Measurements from ENCODE around the gene RNFT2. TPM values are rescaled to one million over a fixed set of nuclear protein-coding genes. Genes with fewer than 3 reads are reported as not detected.

Gene RNFT2
- total RNA-seq, 1 experiment from 2014 or later = 21.1 TPM

GRCh38 chr12:116726694-116727093 lies 11.4 kb upstream of the RNFT2 start:
- Histone ChIP-seq H3K9me2 (ENCODE audit: insufficient read depth) (no peaks in the 10 kb centered on the region), H3K4me2 (no peak overlapping the region), H3F3A (ENCODE audit: insufficient read depth, low read depth) (no peaks in the 10 kb centered on the region), H2AFZ (no peak overlapping the region), H4K20me1 (ENCODE audit: insufficient read depth) (peaks cover 22% of the 10 kb centered on the region), H3K4me3 (no peak overlapping the region), H3K4me1 (replicated peaks; ENCODE audit: insufficient read depth) (no peaks in the 10 kb centered on the region), H3K9me3 (ENCODE audit: insufficient read depth, low read depth) (no peaks in the 10 kb centered on the region), H3K27me3 (ENCODE audit: insufficient read depth, low read depth) (no peaks in the 10 kb centered on the region), H3K36me3 (ENCODE audit: low read depth) (peaks cover 12% of the 10 kb centered on the region; the same call in 1 of the 2 replicates), H3K79me2 (ENCODE audit: low read depth) (0 out of 2 replicates have a peak, but pooled peaks cover 19% of the 10 kb centered on the region), H3K27ac (no peak overlapping the region)
- ChIA-PET POLR2A (ENCODE audit: unreplicated experiment) (no interaction called here), CTCF (no interaction called here)
- DNase-seq = no peak
- BruUV-seq (replicated peaks) = no TSS peak
- TF ChIP-seq EZH2 (IDR thresholded peaks at IDR 0.05; ENCODE audit: low read depth) (no peak), CTCF (conservative IDR thresholded peaks at IDR 0.05) (no peak)
- intact Hi-C loops (cut with micrococcal nuclease; ENCODE audit: unreplicated experiment) = no loop called here

GRCh38 chr12:116727261-116727660 lies 10.9 kb upstream of the RNFT2 start:
- no peak for DNase-seq
- no TSS peak for BruUV-seq (replicated peaks)
- Histone ChIP-seq H3K27ac (no peak overlapping the region), H3K4me3 (no peak overlapping the region), H3K36me3 (ENCODE audit: low read depth) (0 out of 2 replicates have a peak, but pooled peaks cover 12% of the 10 kb centered on the region), H3F3A (ENCODE audit: insufficient read depth, low read depth) (no peaks in the 10 kb centered on the region), H3K9me3 (ENCODE audit: insufficient read depth, low read depth) (no peaks in the 10 kb centered on the region), H3K27me3 (ENCODE audit: insufficient read depth, low read depth) (no peaks in the 10 kb centered on the region), H4K20me1 (ENCODE audit: insufficient read depth) (peaks cover 22% of the 10 kb centered on the region), H3K4me1 (replicated peaks; ENCODE audit: insufficient read depth) (no peaks in the 10 kb centered on the region), H2AFZ (no peak overlapping the region), H3K9me2 (ENCODE audit: insufficient read depth) (no peaks in the 10 kb centered on the region), H3K4me2 (no peak overlapping the region), H3K79me2 (ENCODE audit: low read depth) (0 out of 2 replicates have a peak, but pooled peaks cover 23% of the 10 kb centered on the region)
- TF ChIP-seq EZH2 (IDR thresholded peaks at IDR 0.05; ENCODE audit: low read depth) (no peak), CTCF (conservative IDR thresholded peaks at IDR 0.05) (no peak)
- ChIA-PET CTCF (no interaction called here), POLR2A (ENCODE audit: unreplicated experiment) (no interaction called here)
- intact Hi-C loops (cut with micrococcal nuclease; ENCODE audit: unreplicated experiment) = no loop called here

GRCh38 chr12:116727891-116728290 lies 10.2 kb upstream of the RNFT2 start:
- H3K9me2 ChIP-seq (ENCODE audit: insufficient read depth) = no peaks in the 10 kb centered on the region
- no peak for TF ChIP-seq EZH2 (IDR thresholded peaks at IDR 0.05; ENCODE audit: low read depth)
- TF ChIP-seq CTCF (conservative IDR thresholded peaks at IDR 0.05) = no peak
- no TSS peak for BruUV-seq (replicated peaks)
- H3F3A ChIP-seq (ENCODE audit: insufficient read depth, low read depth) = no peaks in the 10 kb centered on the region
- H2AFZ ChIP-seq = no peak overlapping the region
- CTCF ChIA-PET = interaction anchor here (0.6 kb wide), 1 partner anchor 24 kb away, joined by 4 read pairs; no protein-coding TSS in a partner anchor
- no peak for DNase-seq
- 0 out of 2 replicates have a peak, but pooled peaks cover 23% of the 10 kb centered on the region for H3K79me2 ChIP-seq (ENCODE audit: low read depth)
- no peaks in the 10 kb centered on the region for H3K4me1 ChIP-seq (replicated peaks; ENCODE audit: insufficient read depth)
- H3K27ac ChIP-seq = no peak overlapping the region
- H3K4me2 ChIP-seq = no peak overlapping the region
- H3K36me3 ChIP-seq (ENCODE audit: low read depth) = peaks cover 16% of the 10 kb centered on the region; the same call in 1 of the 2 replicates
- H3K4me3 ChIP-seq = no peak overlapping the region
- peaks cover 22% of the 10 kb centered on the region for H4K20me1 ChIP-seq (ENCODE audit: insufficient read depth)
- POLR2A ChIA-PET (ENCODE audit: unreplicated experiment) = no interaction called here
- no peaks in the 10 kb centered on the region for H3K27me3 ChIP-seq (ENCODE audit: insufficient read depth, low read depth)
- no peaks in the 10 kb centered on the region for H3K9me3 ChIP-seq (ENCODE audit: insufficient read depth, low read depth)
- intact Hi-C loops (cut with micrococcal nuclease; ENCODE audit: unreplicated experiment) = no loop called here
